Gastrocnemius medialis (tissue), 4 donors: ENCODE measurements around the gene KPNA6. TPM values are rescaled to one million over a fixed set of nuclear protein-coding genes. Genes with fewer than 3 reads are reported as not detected.

Source experiments
- ATAC-seq, 2 donors: fragments of 150-250 bp; one replicate each; pipeline ENCODE4 v1.9.1; 2016
- DNase-seq, 2 donors: peaks; one replicate each; pipeline ENCODE4 v3.0.0-alpha.2; 2019
- H3K27ac ChIP-seq, 4 donors: fragments of 200-600 bp; sonication (generic); 1 replicate in 1 of 4; 2 replicates in 3 of 4; pipeline ENCODE4 v1.5.1; 2016 to 2018; ENCODE audit warnings: mild to moderate bottlenecking in 2 of 4, moderate library complexity in 1 of 4
- H3K27me3 ChIP-seq, 3 donors: fragments of 200-600 bp; sonication (generic) in 2 of 3; 1 replicate in 1 of 3; 2 replicates in 2 of 3; pipeline versions ENCODE4 v1.5.1 to v1.6.0; 2016 to 2019; ENCODE audit warnings: mild to moderate bottlenecking in 1 of 3, moderate library complexity in 1 of 3
- H3K36me3 ChIP-seq, 2 donors: fragments of 200-600 bp; sonication (generic) in 1 of 2; one replicate each; pipeline ENCODE4 v1.5.1; 2017 to 2018
- H3K4me1 ChIP-seq, 2 donors: fragments of 200-600 bp; sonication (generic) in 1 of 2; one replicate each; pipeline ENCODE4 v1.5.1; 2016 to 2017; ENCODE audit warnings: mild to moderate bottlenecking in 2 of 2
- H3K4me3 ChIP-seq, 4 donors: fragments of 200-600 bp; sonication (generic) in 3 of 4; 1 replicate in 1 of 4; 2 replicates in 3 of 4; pipeline ENCODE4 v1.5.1; 2016 to 2019; ENCODE audit warnings: mild to moderate bottlenecking in 2 of 4
- H3K9me3 ChIP-seq, 3 donors: fragments of 200-600 bp; sonication (generic) in 2 of 3; 1 replicate in 1 of 3; 2 replicates in 2 of 3; pipeline ENCODE4 v1.5.1; 2016 to 2019
- POLR2A ChIP-seq, 2 donors: fragments of 450-650 bp; IDR thresholded peaks; one replicate each; pipeline ENCODE4 v1.6.1; 2017; ENCODE audit warnings: antibody characterized with exemption in 2 of 2, mild to moderate bottlenecking in 2 of 2, moderate library complexity in 2 of 2
- in situ Hi-C, 4 donors: fragments of 200-750 bp; cut with MboI; loops; one replicate each; pipeline versions ENCODE4 v1.15.0 to v1.8.0; 2017; ENCODE audit warnings: low sequenced_read_pairs in 4 of 4
- intact Hi-C: fragments of 100-400 bp; cut with DNase I; formaldehyde crosslinking; loops from one replicate; pipeline ENCODE4 v1.15.1; 2023; ENCODE audit warnings: low total_unique reads
- total RNA-seq, 4 donors: library from RNA; depleted of rRNA; stranded (reverse); fragments of >200 nt; gene quantifications; one replicate each; pipeline versions ENCODE4 v1.1.0 to v1.2.3, GENCODE V29; 2016
- TF ChIP-seq, protein P1 (sequence below), 5 experiments: fragments of 450-650 bp in 3 of 5; fragments of 200-600 bp in 2 of 5; sonication (generic) in 2 of 5; IDR thresholded peaks in 4 of 5; conservative IDR thresholded peaks in 1 of 5; 1 replicate in 4 of 5; 2 replicates in 1 of 5; pipeline ENCODE4 v1.5.1; 2016 to 2019; ENCODE audit warnings: antibody characterized with exemption in 5 of 5, mild to moderate bottlenecking in 3 of 5, moderate library complexity in 3 of 5

Gene KPNA6
- total RNA-seq, 4 donors from 2014 or later = 67.3 to 80.7 (median 74.4) TPM

DNA sequence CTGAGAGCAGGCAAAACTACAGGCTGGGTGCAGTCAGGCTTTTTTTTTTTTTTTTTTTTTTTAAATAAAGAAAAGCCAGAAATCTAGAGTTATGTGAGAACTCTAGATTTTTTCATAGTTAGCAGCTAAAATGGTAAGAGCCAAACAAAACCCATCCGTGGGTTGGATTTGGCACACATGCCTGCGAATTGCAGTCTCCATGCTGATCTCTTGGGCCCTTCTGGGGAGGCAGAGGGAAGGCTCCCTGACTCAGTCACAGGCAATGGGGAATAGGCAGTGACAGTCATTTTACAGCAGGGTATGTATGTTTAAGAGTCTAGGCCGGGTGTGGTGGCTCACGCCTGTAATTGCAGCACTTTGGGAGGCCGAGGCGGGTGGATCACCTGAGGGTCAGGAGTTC lies 74.2 kb downstream of the KPNA6 start:
- Histone ChIP-seq H3K4me3 (no peak overlapping the region), H3K4me1 (peaks cover 38 to 47% of the 10 kb centered on the region in 2 donors), H3K9me3 (no peaks in the 10 kb centered on the region), H3K27me3 (no peaks in the 10 kb centered on the region), H3K36me3 (peaks cover 0 to 39% of the 10 kb centered on the region in 2 donors), H3K27ac (peak overlapping the region; percentile 92 to 98 (median 94))
- TF ChIP-seq, protein P1, sequence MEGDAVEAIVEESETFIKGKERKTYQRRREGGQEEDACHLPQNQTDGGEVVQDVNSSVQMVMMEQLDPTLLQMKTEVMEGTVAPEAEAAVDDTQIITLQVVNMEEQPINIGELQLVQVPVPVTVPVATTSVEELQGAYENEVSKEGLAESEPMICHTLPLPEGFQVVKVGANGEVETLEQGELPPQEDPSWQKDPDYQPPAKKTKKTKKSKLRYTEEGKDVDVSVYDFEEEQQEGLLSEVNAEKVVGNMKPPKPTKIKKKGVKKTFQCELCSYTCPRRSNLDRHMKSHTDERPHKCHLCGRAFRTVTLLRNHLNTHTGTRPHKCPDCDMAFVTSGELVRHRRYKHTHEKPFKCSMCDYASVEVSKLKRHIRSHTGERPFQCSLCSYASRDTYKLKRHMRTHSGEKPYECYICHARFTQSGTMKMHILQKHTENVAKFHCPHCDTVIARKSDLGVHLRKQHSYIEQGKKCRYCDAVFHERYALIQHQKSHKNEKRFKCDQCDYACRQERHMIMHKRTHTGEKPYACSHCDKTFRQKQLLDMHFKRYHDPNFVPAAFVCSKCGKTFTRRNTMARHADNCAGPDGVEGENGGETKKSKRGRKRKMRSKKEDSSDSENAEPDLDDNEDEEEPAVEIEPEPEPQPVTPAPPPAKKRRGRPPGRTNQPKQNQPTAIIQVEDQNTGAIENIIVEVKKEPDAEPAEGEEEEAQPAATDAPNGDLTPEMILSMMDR (IDR thresholded peaks at IDR 0.05 in 4 of 5, conservative IDR thresholded peaks at IDR 0.05 in 1 of 5) = no peak
- no peak for TF ChIP-seq POLR2A (IDR thresholded peaks at IDR 0.05)
- DNase-seq = peak in 1 of 2 donors; percentile 10
- intact Hi-C loops = no loop called here
- in situ Hi-C loops = no loop called here
- no peak for ATAC-seq

DNA sequence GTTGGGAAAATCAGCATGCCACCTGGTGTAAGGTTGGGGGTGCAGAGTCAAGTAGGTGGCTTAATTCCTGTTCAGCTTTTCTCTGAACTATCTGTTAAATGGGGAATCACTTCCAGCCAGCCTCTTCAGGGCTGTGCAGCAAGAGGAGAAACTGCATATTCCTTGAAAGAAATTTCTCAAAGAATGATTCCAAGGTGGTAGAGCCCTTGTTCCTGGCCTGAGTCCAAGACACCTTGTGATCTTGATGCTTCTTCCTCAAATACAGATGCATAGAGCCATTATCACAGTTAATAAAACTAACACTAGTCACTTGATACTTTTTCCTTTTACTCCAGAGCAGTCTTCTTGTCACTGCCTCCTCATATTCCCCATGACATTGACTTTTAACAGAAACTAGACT lies 76.8 kb downstream of the KPNA6 start:
- Histone ChIP-seq H3K4me1 (peaks cover 33 to 40% of the 10 kb centered on the region in 2 donors), H3K36me3 (peaks cover 4 to 65% of the 10 kb centered on the region in 2 donors), H3K27ac (peak overlapping the region; percentile 8 to 58 (median 18)), H3K27me3 (no peaks in the 10 kb centered on the region), H3K4me3 (no peak overlapping the region), H3K9me3 (no peaks in the 10 kb centered on the region)
- in situ Hi-C loops (no loop called here), intact Hi-C loops (no loop called here)
- ATAC-seq (no peak), DNase-seq (no peak)
- TF ChIP-seq, protein P1 (IDR thresholded peaks at IDR 0.05 in 4 of 5, conservative IDR thresholded peaks at IDR 0.05 in 1 of 5) = no peak
- no peak for TF ChIP-seq POLR2A (IDR thresholded peaks at IDR 0.05)

DNA sequence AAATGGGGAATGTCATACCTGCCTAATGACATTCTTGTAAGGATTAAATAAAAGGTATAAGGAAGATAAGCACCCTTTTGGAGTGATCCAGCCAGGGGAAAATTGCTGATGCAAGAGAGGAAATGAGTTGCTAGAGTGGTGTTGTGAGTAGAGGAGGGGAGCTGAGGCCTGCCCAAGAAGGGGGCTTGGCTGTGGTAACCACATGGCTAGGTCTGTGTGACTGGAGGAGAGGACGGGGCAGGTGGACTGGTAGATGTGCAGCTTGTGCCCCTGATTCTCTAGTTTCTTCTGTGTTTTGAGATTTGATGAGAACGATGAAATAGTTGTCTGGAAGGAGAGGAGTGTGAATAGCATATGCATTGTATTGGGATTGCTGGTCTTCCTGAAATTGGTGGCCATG lies 78.2 kb downstream of the KPNA6 start:
- Histone ChIP-seq H3K9me3 (no peaks in the 10 kb centered on the region), H3K4me1 (peaks cover 25 to 32% of the 10 kb centered on the region in 2 donors), H3K27ac (peak overlapping the region in 1 of 4 donors; percentile 22), H3K36me3 (peaks cover 4 to 78% of the 10 kb centered on the region in 2 donors), H3K27me3 (no peaks in the 10 kb centered on the region), H3K4me3 (no peak overlapping the region)
- DNase-seq (no peak), ATAC-seq (no peak)
- in situ Hi-C loops = no loop called here
- no peak for TF ChIP-seq POLR2A (IDR thresholded peaks at IDR 0.05)
- TF ChIP-seq, protein P1 (IDR thresholded peaks at IDR 0.05 in 4 of 5, conservative IDR thresholded peaks at IDR 0.05 in 1 of 5) = no peak
- intact Hi-C loops = no loop called here

DNA sequence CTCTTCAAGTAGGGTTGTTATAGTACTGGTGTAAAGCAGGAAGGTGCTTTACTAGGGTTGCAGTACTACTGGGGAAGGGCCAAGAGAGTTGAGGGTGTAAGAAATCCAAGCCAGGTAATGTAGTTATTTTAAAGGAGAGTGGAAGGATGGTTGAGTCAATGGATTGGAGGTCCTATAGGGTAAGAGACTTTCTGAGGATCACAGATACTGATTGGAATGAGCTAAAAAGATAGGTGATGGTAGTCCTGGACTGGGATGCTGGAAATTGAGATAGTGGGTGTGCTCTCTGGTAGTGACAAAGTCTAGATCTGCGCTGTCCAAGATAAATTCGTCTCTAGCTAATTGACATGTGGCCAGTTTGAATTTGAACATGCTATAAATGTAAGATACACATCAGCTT lies 78.6 kb downstream of the KPNA6 start:
- H3K4me3 ChIP-seq = no peak overlapping the region
- no peaks in the 10 kb centered on the region for H3K9me3 ChIP-seq
- peak overlapping the region in 1 of 4 donors; percentile 22 for H3K27ac ChIP-seq
- TF ChIP-seq, protein P1 (IDR thresholded peaks at IDR 0.05 in 4 of 5, conservative IDR thresholded peaks at IDR 0.05 in 1 of 5) = no peak
- TF ChIP-seq POLR2A (IDR thresholded peaks at IDR 0.05) = no peak
- DNase-seq (no peak), ATAC-seq (no peak)
- H3K4me1 ChIP-seq = peaks cover 21 to 28% of the 10 kb centered on the region in 2 donors
- no peaks in the 10 kb centered on the region for H3K27me3 ChIP-seq
- intact Hi-C loops (no loop called here), in situ Hi-C loops (no loop called here)
- peaks cover 4 to 78% of the 10 kb centered on the region in 2 donors for H3K36me3 ChIP-seq

DNA sequence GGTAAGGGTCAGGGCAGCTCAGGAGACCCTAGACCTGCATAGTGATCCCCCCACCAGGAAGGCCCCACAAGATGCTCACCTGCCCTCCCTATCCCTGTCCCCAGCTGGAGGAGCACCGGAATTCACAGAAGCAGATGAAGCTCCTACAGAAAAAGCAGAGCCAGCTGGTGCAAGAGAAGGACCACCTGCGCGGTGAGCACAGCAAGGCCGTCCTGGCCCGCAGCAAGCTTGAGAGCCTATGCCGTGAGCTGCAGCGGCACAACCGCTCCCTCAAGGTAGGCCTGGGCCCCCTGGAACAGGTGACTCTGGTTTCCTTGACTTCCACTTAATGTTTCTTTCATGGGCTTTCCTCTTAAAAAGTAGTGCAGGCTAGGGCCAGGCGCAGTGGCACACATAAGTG lies 80.0 kb downstream of the KPNA6 start:
- no peak for TF ChIP-seq POLR2A (IDR thresholded peaks at IDR 0.05)
- TF ChIP-seq, protein P1 (IDR thresholded peaks at IDR 0.05 in 4 of 5, conservative IDR thresholded peaks at IDR 0.05 in 1 of 5) = no peak
- no peaks in the 10 kb centered on the region for H3K27me3 ChIP-seq
- no peaks in the 10 kb centered on the region for H3K9me3 ChIP-seq
- H3K36me3 ChIP-seq = peaks cover 4 to 83% of the 10 kb centered on the region in 2 donors
- in situ Hi-C loops (no loop called here), intact Hi-C loops (no loop called here)
- no peak for ATAC-seq
- H3K4me3 ChIP-seq = no peak overlapping the region
- H3K4me1 ChIP-seq = peaks cover 12 to 18% of the 10 kb centered on the region in 2 donors
- DNase-seq = no peak
- no peak overlapping the region for H3K27ac ChIP-seq
